Ascending aorta (tissue), 2 donors: ENCODE data around the gene MZT1. TPM values are rescaled to one million over a fixed set of nuclear protein-coding genes. Genes with fewer than 3 reads are reported as not detected.
"Not testable (repeated sequence)": the region's sequence is repeated elsewhere in the genome, so short reads cannot be mapped to it uniquely, and the experiment has no call there.

Experiments
- DNase-seq, 2 donors: peaks; one replicate each; pipeline ENCODE4 v3.0.0-alpha.2; 2019; ENCODE audit warnings: low spot score in 2 of 2
- H3K27ac ChIP-seq, 2 donors: fragments of 200-600 bp; sonication (generic); one replicate each; pipeline ENCODE4 v1.5.1; 2016 to 2017; ENCODE audit warnings: mild to moderate bottlenecking in 1 of 2
- H3K27me3 ChIP-seq: fragments of 200-600 bp; sonication (generic); one replicate; pipeline ENCODE4 v1.5.1; 2017
- H3K36me3 ChIP-seq, 2 donors: fragments of 200-600 bp; sonication (generic); one replicate each; pipeline ENCODE4 v1.5.1; 2016
- H3K4me1 ChIP-seq, 2 donors: fragments of 200-600 bp; sonication (generic); one replicate each; pipeline ENCODE4 v1.5.1; 2016 to 2017; ENCODE audit warnings: mild to moderate bottlenecking in 1 of 2
- H3K4me3 ChIP-seq, 2 donors: fragments of 200-600 bp; sonication (generic); one replicate each; pipeline ENCODE4 v1.5.1; 2016 to 2017; ENCODE audit warnings: mild to moderate bottlenecking in 1 of 2
- H3K9me3 ChIP-seq, 2 donors: fragments of 200-600 bp; sonication (generic); one replicate each; pipeline ENCODE4 v1.5.1; 2016
- CTCF ChIP-seq, 3 experiments: fragments of 200-600 bp in 2 of 3; fragments of 450-650 bp in 1 of 3; sonication (generic) in 2 of 3; IDR thresholded peaks; one replicate each; pipeline ENCODE4 v1.5.1; 2016 to 2019; ENCODE audit warnings: antibody characterized with exemption in 3 of 3, mild to moderate bottlenecking in 1 of 3, moderate library complexity in 1 of 3
- intact Hi-C: fragments of 100-400 bp; cut with DNase I; formaldehyde crosslinking; loops from one replicate; pipeline ENCODE4 v1.15.1; 2023
- total RNA-seq: library from RNA; depleted of rRNA; stranded (reverse); fragments of >200 nt; gene quantifications from one replicate; pipeline ENCODE4 v1.1.0, GENCODE V29; 2016

MZT1 gene
- total RNA-seq, 1 donor from 2014 or later: 4.4 TPM

DNA sequence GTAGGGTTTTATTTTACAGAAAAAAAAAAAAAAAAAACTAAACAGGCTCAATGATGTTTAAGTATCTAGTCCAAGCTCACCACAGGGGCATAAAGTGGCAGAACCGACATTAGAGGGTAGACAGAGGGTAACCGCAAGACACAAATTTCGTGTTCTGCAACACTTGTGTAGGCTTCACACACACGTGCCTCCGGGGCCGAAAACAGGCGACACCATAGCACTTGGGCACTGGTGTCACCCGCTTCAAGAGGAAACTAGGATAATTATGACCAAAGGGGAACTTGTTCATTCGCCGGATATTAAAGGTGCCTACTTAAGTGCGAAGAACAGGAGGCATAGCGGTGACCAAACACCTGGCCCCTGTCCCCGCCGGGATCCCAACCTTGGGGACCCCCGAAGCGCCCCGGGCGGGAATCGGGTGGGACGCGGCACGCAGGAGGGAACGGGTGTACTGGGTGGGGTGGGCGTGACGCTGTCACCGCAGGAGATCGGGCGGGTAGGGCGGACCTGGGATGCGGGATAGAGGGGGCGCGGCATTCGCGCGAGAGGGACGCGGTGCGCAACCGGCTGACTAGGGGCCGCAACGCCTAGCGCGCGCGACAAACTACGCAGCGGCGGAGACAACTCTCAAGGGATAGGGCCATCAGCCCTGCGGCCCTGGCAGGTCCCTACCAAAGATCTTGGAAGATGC, 558 bp downstream of the MZT1 start:
- no peak for TF ChIP-seq CTCF (IDR thresholded peaks at IDR 0.05)
- Histone ChIP-seq H3K4me3 (peak overlapping the region; percentile 76 to 82), H3K4me1 (peaks cover 0 to 15% of the 10 kb centered on the region in 2 donors), H3K27ac (peak overlapping the region; percentile 12 to 51), H3K27me3 (no peaks in the 10 kb centered on the region), H3K36me3 (peaks cover 0 to 3% of the 10 kb centered on the region in 2 donors), H3K9me3 (no peaks in the 10 kb centered on the region)
- peak in 1 of 2 donors; percentile 66 for DNase-seq
- intact Hi-C loops: loop anchor here (1.0 to 2.0 kb wide), 2 partner anchors 55 to 332 kb away; partner anchors contain the start of genes KLF5 and PIBF1

- Histone ChIP-seq H3K4me1 (peaks cover 0 to 15% of the 10 kb centered on the region in 2 donors), H3K4me3 (peak overlapping the region in 1 of 2 donors; percentile 76)
- intact Hi-C loops: loop anchor here (2.0 kb wide), 1 partner anchor 333 kb away; the partner anchor contains the start of gene KLF5
- H3K27me3 ChIP-seq, DNase-seq, H3K9me3 ChIP-seq, H3K27ac ChIP-seq, H3K36me3 ChIP-seq: not testable (repeated sequence)
Observed at GRCh38 chr13:72726185-72726584, 1.2 kb downstream of the MZT1 start.

GRCh38 chr13:72716776-72717175, 10.7 kb downstream of the MZT1 start:
- H3K27me3 ChIP-seq: no peaks in the 10 kb centered on the region
- no peak for TF ChIP-seq CTCF (IDR thresholded peaks at IDR 0.05)
- intact Hi-C loops: no loop called here
- no peak for DNase-seq
- no peaks in the 10 kb centered on the region for H3K4me1 ChIP-seq
- H3K36me3 ChIP-seq: peaks cover 19 to 52% of the 10 kb centered on the region in 2 donors
- peaks cover 0 to 9% of the 10 kb centered on the region in 2 donors for H3K9me3 ChIP-seq
- no peak overlapping the region for H3K4me3 ChIP-seq
- no peak overlapping the region for H3K27ac ChIP-seq

- intact Hi-C loops: no loop called here
- Histone ChIP-seq H3K4me3 (no peak overlapping the region), H3K27me3 (no peaks in the 10 kb centered on the region), H3K36me3 (no peaks in the 10 kb centered on the region), H3K27ac (no peak overlapping the region), H3K9me3 (no peaks in the 10 kb centered on the region), H3K4me1 (no peaks in the 10 kb centered on the region)
- DNase-seq: no peak
- no peak for TF ChIP-seq CTCF (IDR thresholded peaks at IDR 0.05)
Observed at GRCh38 chr13:72700509-72700908, 26.9 kb downstream of the MZT1 start.

DNA sequence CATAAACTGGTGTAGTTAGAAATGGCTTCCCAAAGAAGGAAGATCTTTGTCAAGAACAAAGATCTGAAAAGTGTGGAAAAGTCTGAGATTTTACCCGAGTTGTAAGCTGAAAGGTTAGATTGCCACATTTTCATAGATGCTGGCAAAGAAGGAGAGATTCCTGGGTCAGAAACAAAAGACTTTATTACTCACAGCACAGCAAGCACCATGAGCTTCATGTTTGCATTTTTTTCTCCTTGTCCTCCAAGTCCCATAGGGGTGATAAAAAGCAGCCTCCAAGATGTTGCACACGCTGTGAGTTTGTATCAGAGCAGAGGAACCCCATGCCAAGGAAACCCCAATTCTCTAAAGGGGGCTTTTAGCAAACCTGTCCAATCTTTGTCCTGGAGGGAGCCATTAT, 29.3 kb downstream of the MZT1 start:
- intact Hi-C loops: no loop called here
- TF ChIP-seq CTCF (IDR thresholded peaks at IDR 0.05): no peak
- no peaks in the 10 kb centered on the region for H3K4me1 ChIP-seq
- no peak overlapping the region for H3K27ac ChIP-seq
- DNase-seq: no peak
- no peaks in the 10 kb centered on the region for H3K36me3 ChIP-seq
- no peaks in the 10 kb centered on the region for H3K27me3 ChIP-seq
- H3K4me3 ChIP-seq: no peak overlapping the region
- H3K9me3 ChIP-seq: no peaks in the 10 kb centered on the region

DNA sequence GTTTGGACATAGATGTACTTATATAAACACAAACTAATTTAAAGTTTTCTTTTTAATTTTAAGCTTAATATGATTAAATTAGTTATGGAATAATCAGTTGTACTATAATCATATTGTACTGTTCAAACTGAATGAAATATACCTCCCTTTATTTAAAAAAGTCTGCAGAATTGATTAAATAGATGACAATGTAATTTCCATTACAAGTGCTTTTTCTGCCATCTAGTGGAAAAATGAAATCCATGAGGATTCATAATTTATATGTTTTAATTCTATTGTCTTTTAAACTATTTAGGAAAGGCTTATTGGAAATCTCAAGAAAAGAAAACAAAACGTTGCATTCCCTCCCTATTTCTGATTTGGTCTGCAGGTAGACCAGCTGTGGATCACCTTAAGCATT, 30.9 kb downstream of the MZT1 start:
- no peaks in the 10 kb centered on the region for H3K36me3 ChIP-seq
- H3K4me1 ChIP-seq: no peaks in the 10 kb centered on the region
- intact Hi-C loops: no loop called here
- H3K27me3 ChIP-seq: no peaks in the 10 kb centered on the region
- no peak for DNase-seq
- no peak overlapping the region for H3K27ac ChIP-seq
- no peaks in the 10 kb centered on the region for H3K9me3 ChIP-seq
- peak in 1 of 3 experiments; percentile 28 for TF ChIP-seq CTCF (IDR thresholded peaks at IDR 0.05)
- H3K4me3 ChIP-seq: no peak overlapping the region
